Panc1 (cell line): ENCODE data around the gene SERPINF2.

Source experiments
- POLR2AphosphoS5 ChIP-seq: IDR thresholded peaks from 2 replicates; pipeline ENCODE4 v1.6.1; 2012; ENCODE audit warnings: mild to moderate bottlenecking, low read depth, low read length, moderate library complexity
- SIN3A ChIP-seq: IDR thresholded peaks from 2 replicates; pipeline ENCODE4 v1.6.1; 2012; ENCODE audit warnings: low read depth, mild to moderate bottlenecking, low read length, moderate library complexity, borderline replicate concordance; ENCODE audit not compliant: insufficient read depth
- TF ChIP-seq, protein P1 (sequence below): fragments of 450-650 bp; IDR thresholded peaks from 2 replicates; pipeline ENCODE4 v1.5.1; 2017; ENCODE audit warnings: mild to moderate bottlenecking

DNA sequence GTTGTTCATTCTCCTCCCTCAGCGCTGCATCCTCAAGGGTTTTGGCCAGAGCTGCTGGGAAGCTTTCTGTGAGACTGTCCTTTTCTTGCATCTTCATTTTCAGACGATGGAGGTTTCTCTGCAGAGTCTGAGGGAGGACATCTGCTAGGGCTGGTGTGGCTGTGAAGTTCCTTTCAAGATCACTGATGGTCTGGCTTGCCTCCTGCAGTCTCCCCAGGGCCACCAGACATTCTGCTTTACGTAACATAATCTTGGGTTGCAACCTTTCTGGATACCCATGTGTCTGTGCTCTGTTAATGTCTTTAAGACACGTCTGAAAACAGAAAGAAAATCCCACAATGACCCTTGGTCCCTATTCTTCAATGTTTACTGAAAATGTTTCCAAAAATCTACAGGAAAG, 58.0 kb downstream of the SERPINF2 start:
- TF ChIP-seq SIN3A (no peak), POLR2AphosphoS5 (no peak)
- TF ChIP-seq, protein P1, sequence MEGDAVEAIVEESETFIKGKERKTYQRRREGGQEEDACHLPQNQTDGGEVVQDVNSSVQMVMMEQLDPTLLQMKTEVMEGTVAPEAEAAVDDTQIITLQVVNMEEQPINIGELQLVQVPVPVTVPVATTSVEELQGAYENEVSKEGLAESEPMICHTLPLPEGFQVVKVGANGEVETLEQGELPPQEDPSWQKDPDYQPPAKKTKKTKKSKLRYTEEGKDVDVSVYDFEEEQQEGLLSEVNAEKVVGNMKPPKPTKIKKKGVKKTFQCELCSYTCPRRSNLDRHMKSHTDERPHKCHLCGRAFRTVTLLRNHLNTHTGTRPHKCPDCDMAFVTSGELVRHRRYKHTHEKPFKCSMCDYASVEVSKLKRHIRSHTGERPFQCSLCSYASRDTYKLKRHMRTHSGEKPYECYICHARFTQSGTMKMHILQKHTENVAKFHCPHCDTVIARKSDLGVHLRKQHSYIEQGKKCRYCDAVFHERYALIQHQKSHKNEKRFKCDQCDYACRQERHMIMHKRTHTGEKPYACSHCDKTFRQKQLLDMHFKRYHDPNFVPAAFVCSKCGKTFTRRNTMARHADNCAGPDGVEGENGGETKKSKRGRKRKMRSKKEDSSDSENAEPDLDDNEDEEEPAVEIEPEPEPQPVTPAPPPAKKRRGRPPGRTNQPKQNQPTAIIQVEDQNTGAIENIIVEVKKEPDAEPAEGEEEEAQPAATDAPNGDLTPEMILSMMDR, result no peak
